GM06990 (cell line): ENCODE results near the gene ACRBP.
"Not testable (repeated sequence)": the region's sequence is repeated elsewhere in the genome, so short reads cannot be mapped to it uniquely, and the experiment has no call there.

Experiments
- DNase-seq: peaks from one replicate; pipeline ENCODE4 v3.0.0-alpha.2; 2011; ENCODE audit not compliant: insufficient read length; ENCODE audit errors: extremely low read depth
- H3K27me3 ChIP-seq: replicated peaks from 2 replicates; pipeline ENCODE4 v1.6.0; 2011; ENCODE audit warnings: low read length; ENCODE audit not compliant: control insufficient read depth, insufficient read depth
- H3K36me3 ChIP-seq: 2 replicates; pipeline ENCODE4 v1.5.1; 2011; ENCODE audit warnings: low read length; ENCODE audit not compliant: control insufficient read depth, insufficient read depth
- H3K4me3 ChIP-seq: replicated peaks from 2 replicates; pipeline ENCODE4 v1.5.1; 2011; ENCODE audit warnings: low read depth, mild to moderate bottlenecking, control low read depth, low read length
- CTCF ChIP-seq: IDR thresholded peaks from 2 replicates; pipeline ENCODE4 v1.5.1; 2011; ENCODE audit warnings: low read length, control low read depth, mild to moderate bottlenecking, inconsistent platforms; ENCODE audit not compliant: insufficient read depth, poor library complexity, severe bottlenecking

ACRBP gene

GRCh38 chr12:6604259-6605029 is 42.8 kb downstream of the ACRBP start:
- Histone ChIP-seq H3K27me3 (no peaks in the 10 kb centered on the region), H3K36me3 (peaks cover 24% of the 10 kb centered on the region), H3K4me3 (peak overlapping the region; percentile 98)
- no peak for TF ChIP-seq CTCF
- DNase-seq, result no peak

- peak overlapping the region; percentile 33 for H3K4me3 ChIP-seq
- TF ChIP-seq CTCF, result no peak
- no peak for DNase-seq
- H3K36me3 ChIP-seq, result peaks cover 32% of the 10 kb centered on the region
- no peaks in the 10 kb centered on the region for H3K27me3 ChIP-seq
Measured at GRCh38 chr12:6603095-6603567, 44.1 kb downstream of the ACRBP start.

DNA sequence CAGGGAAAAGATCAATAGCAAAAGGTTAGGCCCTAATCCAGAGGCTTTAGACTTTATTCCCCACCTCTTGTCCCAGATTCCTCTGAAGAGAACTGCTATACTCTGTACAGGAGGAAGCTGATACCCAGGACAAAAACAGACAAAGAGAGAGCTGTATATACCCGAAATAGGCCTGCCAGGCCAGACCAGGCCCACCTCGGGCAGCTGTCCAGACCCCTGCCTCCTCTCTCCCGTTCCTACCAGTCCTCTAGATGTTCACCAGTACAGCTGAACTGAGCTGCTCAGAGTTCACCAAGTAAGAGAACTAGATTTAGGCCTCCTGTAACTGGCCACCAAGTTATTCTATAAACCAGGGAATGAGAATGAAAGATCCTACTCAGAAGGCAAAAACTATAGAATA is 44.7 kb downstream of the ACRBP start:
- H3K4me3 ChIP-seq, result no peak overlapping the region

GRCh38 chr12:6595673-6596072 is 51.6 kb downstream of the ACRBP start:
- not testable (repeated sequence) for DNase-seq, H3K4me3 ChIP-seq, H3K27me3 ChIP-seq
- peaks cover 43% of the 10 kb centered on the region for H3K36me3 ChIP-seq

More for the DNA sequence above, 44.7 kb downstream of the ACRBP start:
- TF ChIP-seq CTCF, result no peak
- H3K36me3 ChIP-seq, result peaks cover 35% of the 10 kb centered on the region
- H3K27me3 ChIP-seq, result no peaks in the 10 kb centered on the region
- DNase-seq, result no peak

DNA sequence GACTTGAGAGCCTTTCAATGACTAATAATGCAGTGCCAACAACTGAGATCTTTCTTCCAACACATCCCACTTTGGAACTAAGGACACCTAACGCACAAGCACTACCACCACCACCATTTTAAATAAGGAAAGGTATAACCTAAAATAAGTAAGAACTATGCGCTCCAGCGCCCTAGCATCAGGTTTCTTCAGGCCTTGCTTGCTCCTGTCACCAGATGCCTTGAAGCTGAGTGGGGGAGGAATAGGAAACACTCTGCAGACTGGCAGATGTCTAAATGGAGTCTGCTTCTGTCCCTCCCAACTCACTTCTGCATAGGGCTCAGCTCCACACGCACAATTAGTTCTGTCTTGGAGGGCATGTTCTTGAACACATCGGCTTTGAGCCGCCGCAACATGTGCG is 55.1 kb downstream of the ACRBP start:
- Histone ChIP-seq H3K27me3 (no peaks in the 10 kb centered on the region), H3K4me3 (no peak overlapping the region), H3K36me3 (peaks cover 35% of the 10 kb centered on the region)
- no peak for DNase-seq
- no peak for TF ChIP-seq CTCF
